ENCODE results near the gene CTBP2. TPM values are rescaled to one million over a fixed set of nuclear protein-coding genes. Genes with fewer than 3 reads are reported as not detected.
"Not testable (repeated sequence)": the region's sequence is repeated elsewhere in the genome, so short reads cannot be mapped to it uniquely, and the experiment has no call there.

The CTBP2 gene
- total RNA-seq, 1 experiment from 2014 or later = 67.8 TPM

DNA sequence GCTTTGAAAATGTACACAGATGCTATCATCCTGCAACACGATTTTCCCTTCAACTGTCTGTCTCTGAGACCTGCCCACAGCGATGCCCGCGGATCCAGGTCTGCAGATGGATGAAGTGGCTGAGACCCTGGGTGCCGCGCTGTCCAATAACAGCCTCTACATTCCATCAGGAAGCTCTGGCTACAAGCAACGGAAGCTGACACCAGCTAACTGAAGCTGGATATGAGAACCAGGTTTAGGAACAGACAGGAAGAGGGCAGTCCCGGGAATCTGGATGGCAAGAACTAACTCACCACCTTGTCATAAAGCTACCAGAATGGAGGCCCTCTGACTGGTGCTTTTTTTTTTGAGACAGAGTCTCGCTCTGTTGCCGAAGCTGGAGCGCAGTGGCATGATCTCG, 32.3 kb upstream of the CTBP2 start:
- H3K9me3 ChIP-seq (replicated peaks) = no peaks in the 10 kb centered on the region
- no peaks in the 10 kb centered on the region for H3K27me3 ChIP-seq
- H3K4me1 ChIP-seq = no peaks in the 10 kb centered on the region
- no peak overlapping the region for H3K4me3 ChIP-seq
- no peak for DNase-seq
- no peaks in the 10 kb centered on the region for H3K36me3 ChIP-seq
- no peak overlapping the region for H3K27ac ChIP-seq

DNA sequence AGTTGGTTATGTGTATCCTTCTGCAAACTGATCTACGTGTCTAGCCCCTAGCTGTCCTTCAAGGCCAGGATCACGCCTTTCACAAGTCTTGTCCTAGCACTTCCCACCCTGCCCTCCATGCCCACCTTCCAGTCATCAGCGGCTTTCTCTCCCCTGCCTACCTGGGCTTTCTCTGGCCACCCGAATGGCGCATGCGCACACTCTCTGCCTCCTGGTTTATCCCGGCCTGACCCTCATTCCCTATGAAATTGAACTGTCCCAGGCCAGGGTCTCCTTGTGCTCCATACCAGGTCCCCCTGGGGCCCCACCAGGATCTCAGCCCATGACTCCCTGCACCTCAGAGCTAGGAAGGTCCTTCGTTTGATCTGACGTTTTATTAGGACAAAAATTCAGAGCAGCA, 31.6 kb upstream of the CTBP2 start:
- Histone ChIP-seq H3K9me3 (replicated peaks) (no peaks in the 10 kb centered on the region), H3K36me3 (no peaks in the 10 kb centered on the region), H3K4me3 (no peak overlapping the region), H3K27ac (no peak overlapping the region), H3K27me3 (no peaks in the 10 kb centered on the region), H3K4me1 (no peaks in the 10 kb centered on the region)
- DNase-seq = no peak

DNA sequence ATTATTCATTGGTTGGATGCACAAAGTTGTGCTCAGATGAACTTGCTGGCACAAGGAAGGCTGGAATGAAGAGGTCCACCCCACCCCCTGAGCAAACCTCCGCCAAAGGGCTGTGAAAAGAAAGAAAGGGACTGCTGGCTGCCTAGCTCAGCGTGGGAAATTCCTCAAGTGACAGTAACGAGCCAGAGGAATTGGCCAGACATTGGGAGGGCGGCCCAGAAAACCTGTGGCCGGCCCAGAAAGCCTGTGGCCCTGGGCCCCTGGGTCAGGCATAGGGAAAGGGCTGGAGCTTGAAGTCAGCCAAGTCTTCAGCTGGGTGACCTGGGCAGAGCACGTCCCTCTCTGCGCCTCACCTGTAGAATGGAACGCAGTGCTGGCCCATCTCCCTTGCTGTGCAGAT, 30.6 kb upstream of the CTBP2 start:
- DNase-seq = no peak
- Histone ChIP-seq H3K27ac (no peak overlapping the region), H3K27me3 (no peaks in the 10 kb centered on the region), H3K4me3 (no peak overlapping the region), H3K36me3 (no peaks in the 10 kb centered on the region), H3K9me3 (replicated peaks) (no peaks in the 10 kb centered on the region), H3K4me1 (no peaks in the 10 kb centered on the region)

DNA sequence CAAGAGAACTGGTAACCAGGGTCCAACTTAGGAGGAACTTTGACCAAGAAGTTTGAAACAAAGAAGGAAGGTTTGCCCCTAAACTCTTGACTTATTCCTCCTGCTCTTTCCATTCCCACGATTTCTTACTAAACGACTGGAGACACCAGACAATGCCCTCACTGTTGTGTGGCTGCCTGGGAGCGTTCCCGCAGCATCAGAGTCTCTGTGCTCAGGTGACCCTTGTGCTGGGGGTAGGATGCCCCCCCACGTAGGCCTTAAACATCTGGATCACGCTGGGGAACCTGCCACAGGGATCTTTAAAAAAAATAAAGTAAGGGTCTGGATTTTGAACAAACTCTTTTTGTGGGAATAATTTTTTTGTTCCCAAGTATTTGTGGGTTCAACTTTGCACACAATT, 30.1 kb upstream of the CTBP2 start:
- Histone ChIP-seq H3K27me3 (no peaks in the 10 kb centered on the region), H3K27ac (no peak overlapping the region), H3K4me3 (no peak overlapping the region), H3K4me1 (no peaks in the 10 kb centered on the region), H3K36me3 (no peaks in the 10 kb centered on the region), H3K9me3 (replicated peaks) (no peaks in the 10 kb centered on the region)
- no peak for DNase-seq

DNA sequence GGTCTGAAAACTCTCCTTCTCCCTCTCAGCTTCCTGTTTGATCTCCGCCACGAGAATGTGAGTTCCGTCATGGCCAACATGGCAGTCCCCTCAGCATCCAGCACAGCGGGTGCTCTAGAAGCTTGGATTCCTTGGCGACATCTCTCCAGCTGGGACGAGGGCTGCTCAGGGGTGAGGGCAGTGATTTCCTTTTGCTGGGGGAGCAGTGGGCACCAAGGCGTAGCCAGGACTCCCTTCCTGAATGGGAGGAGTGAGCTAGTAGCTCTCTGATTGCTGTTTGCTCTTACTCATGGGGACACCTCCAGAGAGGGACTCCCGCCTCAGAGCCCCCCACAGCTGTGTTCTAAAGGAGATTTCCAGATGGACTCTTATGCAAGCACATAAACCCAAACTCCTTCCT, 28.8 kb upstream of the CTBP2 start:
- no peaks in the 10 kb centered on the region for H3K36me3 ChIP-seq
- no peak overlapping the region for H3K27ac ChIP-seq
- no peaks in the 10 kb centered on the region for H3K4me1 ChIP-seq
- H3K4me3 ChIP-seq = no peak overlapping the region
- H3K9me3 ChIP-seq (replicated peaks) = no peaks in the 10 kb centered on the region
- no peak for DNase-seq
- H3K27me3 ChIP-seq = no peaks in the 10 kb centered on the region

DNA sequence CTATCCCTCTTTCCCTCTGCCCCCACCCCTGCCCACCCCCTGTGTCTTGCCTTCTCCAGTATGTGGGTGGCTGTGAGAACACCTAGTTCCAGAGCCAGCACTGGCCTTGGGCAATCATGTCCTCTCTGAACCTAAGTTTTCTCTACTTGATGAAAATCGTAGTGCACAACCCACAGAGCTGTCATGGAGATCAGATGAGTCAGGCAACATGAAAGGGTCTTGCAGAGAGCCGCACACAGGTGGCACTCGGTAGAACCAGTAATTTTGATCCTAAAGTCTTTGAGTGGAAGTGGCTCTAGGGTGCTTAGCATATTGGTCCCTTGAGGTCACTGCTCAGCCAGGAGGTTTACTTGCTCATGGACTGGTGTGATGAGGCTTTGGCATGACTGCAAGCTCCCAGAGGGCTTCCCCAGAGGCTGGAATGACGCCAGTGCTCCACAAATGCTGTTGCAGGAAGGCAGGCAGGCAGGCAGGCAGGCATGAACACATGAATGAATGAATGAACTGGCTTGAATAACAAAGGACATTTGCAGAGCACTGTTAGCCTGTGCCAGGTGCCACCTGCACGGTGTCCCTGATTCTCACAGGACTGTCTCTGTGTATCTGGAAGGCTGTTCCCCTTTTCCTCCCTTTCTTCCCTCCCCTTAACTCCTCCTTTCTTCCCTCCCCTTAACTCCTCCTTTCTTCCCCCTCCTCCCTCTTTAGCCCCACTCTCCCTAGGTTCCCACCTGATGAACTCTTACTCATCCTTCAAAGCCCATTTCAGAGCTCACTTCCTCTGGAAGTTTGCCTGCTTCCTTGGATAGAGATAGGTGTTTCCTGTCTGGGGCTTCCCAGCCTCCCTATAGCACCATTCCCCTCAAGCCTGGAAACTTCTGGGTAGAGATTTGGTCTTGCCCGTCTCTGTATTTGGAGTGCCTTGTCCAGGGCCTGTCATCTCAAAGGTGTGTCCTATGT, 27.2 kb upstream of the CTBP2 start:
- H3K27me3 ChIP-seq = no peaks in the 10 kb centered on the region
- no peak overlapping the region for H3K27ac ChIP-seq
- H3K4me1 ChIP-seq = no peaks in the 10 kb centered on the region
- no peaks in the 10 kb centered on the region for H3K36me3 ChIP-seq
- H3K4me3 ChIP-seq = no peak overlapping the region
- H3K9me3 ChIP-seq (replicated peaks) = no peaks in the 10 kb centered on the region
- no peak for DNase-seq

DNA sequence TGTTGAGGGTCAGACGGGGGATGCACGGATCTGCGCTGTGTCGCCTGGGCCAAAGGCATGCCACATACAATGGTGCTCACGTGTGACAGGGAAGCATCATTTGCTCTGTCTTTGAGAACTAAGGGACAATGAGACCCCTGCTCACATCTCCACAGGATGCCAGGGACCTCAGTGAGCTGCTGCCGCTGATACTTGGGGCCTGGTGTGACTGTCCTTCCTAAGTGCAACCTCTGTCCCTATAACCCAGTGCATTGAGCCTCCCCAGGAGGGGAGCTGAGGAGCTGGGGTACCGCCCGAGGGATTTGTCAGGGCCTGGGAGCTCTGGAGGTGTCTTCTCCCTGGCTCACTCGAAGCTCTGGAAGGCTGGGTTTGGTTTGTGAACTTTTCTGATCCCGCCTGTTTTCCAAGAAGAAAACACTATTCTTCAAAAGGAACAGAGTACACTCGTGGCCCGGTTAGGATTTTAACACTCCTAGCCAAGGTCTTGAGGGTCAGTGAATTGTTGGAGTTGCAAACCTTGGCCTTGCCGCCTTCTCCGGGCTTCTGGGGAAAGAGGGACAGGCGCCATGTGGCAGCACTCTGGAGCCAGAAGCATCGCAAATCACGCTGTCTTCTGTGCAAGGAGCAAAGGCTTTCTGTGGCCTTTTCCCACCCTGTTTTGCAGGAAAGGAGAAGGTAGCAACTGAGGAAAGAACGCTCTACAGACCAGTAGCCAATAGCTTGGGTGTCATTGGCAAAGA, 26.2 kb upstream of the CTBP2 start:
- DNase-seq = no peak
- no peaks in the 10 kb centered on the region for H3K27me3 ChIP-seq

DNA sequence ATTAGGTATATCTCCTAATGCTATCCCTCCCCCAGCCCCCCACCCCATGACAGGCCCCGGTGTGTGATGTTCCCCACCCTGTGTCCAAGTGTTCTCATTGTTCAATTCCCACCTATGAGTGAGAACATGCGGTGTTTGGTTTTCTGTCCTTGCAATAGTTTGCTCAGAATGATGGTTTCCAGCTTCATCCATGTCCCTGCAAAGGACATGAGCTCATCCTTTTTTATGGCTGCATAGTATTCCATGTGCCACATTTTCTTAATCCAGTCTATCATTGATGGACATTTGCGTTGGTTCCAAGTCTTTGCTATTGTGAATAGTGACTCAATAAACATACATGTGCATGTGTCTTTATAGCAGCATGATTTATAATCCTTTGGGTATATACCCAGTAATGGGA, 18.7 kb upstream of the CTBP2 start:
- H3K27me3 ChIP-seq; H3K4me3 ChIP-seq; H3K4me1 ChIP-seq; H3K9me3 ChIP-seq (replicated peaks); H3K36me3 ChIP-seq; DNase-seq; H3K27ac ChIP-seq: not testable (repeated sequence)

More for the DNA sequence above, 26.2 kb upstream of the CTBP2 start:
- no peaks in the 10 kb centered on the region for H3K9me3 ChIP-seq (replicated peaks)
- no peaks in the 10 kb centered on the region for H3K4me1 ChIP-seq
- H3K27ac ChIP-seq = no peak overlapping the region
- H3K36me3 ChIP-seq = no peaks in the 10 kb centered on the region
- no peak overlapping the region for H3K4me3 ChIP-seq

DNA sequence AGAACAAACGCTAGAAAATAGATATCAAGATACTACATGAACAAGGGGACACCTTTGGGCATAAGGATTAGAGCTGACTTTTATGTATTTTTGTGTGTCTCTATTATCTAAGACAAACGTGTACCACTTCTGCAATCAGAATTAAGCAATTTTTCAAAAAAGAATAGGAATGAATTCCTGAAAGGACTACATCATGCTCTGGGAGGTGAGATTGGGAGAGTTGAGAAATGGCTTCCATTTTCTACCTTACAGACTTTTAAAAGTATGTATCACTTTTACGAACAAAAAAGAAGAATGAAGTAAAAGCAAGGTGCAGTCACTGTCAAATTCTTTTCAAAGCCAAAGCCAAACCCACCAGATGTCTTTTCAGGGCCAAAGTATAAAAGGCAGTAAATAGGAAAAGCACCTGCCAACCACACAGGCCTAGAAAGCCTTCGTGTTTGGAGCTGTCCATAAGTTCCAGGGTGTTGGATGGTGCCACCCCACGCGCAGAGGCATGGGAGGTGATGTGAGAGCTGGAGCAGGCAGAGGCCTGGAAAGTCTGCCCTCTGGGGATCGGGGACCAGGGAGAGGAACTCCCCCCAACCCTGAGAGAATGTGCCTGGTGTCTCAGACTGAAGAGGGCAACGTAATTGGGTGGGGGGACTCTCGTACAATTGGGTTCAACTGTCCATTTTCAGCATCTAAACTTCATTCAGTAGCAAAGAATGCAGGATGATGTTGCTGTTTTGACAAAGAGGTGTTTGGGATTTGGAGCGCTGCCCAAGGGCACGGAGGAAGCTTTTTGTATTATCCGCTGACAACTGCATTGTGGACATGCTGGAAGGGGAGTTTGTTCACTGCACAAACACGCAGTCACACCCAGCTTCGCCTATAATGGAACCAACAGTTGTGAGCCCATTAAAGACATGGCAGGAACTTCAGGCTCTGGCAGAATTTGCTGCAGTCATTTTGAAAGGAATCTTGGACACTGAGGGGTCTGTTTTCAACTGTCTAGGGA, 17.6 kb upstream of the CTBP2 start:
- Histone ChIP-seq H3K27ac (no peak overlapping the region), H3K4me1 (no peaks in the 10 kb centered on the region), H3K36me3 (no peaks in the 10 kb centered on the region), H3K27me3 (no peaks in the 10 kb centered on the region), H3K4me3 (no peak overlapping the region), H3K9me3 (replicated peaks) (no peaks in the 10 kb centered on the region)
- no peak for DNase-seq

DNA sequence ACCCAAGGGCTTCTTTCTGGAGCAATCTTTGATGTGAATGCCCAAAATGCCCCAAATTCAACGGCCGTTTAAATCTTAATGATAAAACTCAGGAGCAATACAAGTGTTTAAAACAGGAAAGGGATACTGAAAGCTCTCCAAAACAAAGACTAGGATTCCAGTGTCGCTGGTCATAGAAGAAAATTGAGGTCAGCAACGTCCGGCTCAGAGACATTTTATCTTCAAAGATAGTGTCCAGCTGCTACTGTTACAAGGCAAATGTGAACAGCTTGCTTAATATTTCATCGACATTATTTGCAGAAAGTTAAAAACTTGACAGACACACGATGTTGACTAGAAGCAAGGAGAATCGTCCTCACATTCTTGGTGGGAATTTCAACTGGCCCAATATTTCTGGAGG, 15.4 kb upstream of the CTBP2 start:
- no peak for DNase-seq
- Histone ChIP-seq H3K27me3 (no peaks in the 10 kb centered on the region), H3K36me3 (no peaks in the 10 kb centered on the region), H3K4me1 (no peaks in the 10 kb centered on the region), H3K27ac (no peak overlapping the region), H3K4me3 (no peak overlapping the region), H3K9me3 (replicated peaks) (no peaks in the 10 kb centered on the region)

DNA sequence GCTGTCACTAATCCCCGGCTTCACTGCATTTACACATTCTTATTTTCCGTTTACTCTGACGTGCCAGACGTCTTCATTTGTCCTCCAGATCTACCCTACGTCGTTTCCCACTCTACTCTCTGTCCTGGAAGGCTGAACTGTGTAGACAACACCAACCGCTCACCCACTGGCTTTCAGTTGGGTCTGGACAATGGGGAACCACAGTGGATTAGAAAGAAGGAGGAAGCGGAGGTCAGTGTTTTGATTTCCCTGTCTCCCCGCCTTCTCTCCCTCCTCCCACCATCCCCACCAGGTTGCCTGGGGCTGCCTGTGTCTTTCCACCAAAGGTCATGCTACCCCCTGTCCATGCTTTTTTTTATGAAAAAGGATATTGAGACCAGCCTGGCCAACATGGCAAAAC, 14.0 kb upstream of the CTBP2 start:
- no peaks in the 10 kb centered on the region for H3K9me3 ChIP-seq (replicated peaks)
- no peaks in the 10 kb centered on the region for H3K27me3 ChIP-seq
- H3K4me1 ChIP-seq = no peaks in the 10 kb centered on the region
- no peak overlapping the region for H3K4me3 ChIP-seq
- H3K36me3 ChIP-seq = no peaks in the 10 kb centered on the region
- DNase-seq = no peak
- H3K27ac ChIP-seq = no peak overlapping the region

DNA sequence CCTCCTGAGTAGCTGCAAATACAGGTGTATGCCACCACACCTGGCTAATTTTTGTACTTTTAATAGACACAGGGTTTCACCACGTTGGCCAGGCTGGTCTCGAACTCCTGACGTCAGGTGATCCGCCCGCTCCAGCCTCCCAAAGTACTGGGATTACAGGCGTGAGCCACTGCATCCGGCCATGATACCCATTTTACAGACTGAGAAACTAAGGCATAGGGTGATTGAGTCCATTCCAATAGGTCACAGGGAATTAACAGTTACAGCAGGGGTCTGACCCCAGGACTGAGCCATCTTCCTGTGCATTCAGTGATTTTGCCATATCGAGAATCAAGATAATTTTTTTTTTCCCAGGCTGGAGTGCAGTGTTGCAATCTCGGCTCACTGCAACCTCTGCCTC, 12.3 kb upstream of the CTBP2 start:
- H3K27ac ChIP-seq = no peak overlapping the region
- no peaks in the 10 kb centered on the region for H3K27me3 ChIP-seq
- no peaks in the 10 kb centered on the region for H3K4me1 ChIP-seq
- no peaks in the 10 kb centered on the region for H3K36me3 ChIP-seq
- no peak for DNase-seq
- no peaks in the 10 kb centered on the region for H3K9me3 ChIP-seq (replicated peaks)
- no peak overlapping the region for H3K4me3 ChIP-seq

DNA sequence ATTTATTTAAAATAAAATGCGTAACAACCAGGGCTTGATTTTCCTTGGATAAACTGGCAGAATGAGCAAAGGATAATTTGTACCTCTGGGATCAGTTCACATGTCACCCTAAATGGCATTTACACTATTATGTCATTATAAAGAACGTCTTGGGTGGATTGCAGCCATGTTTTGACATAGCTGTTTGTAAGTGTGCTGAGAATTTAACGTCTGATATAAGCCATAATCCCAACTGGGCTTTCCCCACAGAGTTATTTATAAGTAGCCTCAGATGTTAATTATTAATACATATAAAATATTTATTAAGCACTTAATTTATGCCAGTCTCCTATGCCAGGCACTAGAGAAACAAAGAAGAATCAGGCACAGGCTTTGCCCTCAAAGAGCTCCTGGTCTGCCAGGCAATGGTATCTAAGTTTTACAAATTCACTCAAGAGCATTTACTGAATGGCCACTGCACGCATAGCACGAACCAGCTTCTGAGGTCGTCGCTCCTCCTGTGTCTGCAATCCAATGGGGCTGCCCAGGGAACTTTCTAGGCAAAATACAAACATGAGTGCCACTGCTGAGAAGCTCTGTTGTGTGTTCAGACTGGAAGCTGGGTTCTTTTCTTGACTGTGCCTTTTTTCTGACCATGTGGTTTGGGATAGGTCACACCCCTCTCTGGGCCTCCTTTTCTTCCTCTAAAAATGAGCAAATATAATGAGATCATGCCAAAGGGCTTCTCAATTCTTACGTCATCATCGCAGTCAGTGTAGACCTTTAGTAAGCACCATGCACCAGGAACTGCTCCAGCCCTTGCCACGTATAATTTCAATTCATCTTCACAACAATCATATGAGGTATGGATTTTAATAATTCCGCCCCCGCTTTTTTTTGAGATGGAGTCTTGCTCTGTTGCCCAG, 11.3 kb upstream of the CTBP2 start:
- Histone ChIP-seq H3K27me3 (no peaks in the 10 kb centered on the region), H3K9me3 (replicated peaks) (no peaks in the 10 kb centered on the region), H3K27ac (no peak overlapping the region), H3K4me1 (no peaks in the 10 kb centered on the region), H3K4me3 (no peak overlapping the region), H3K36me3 (no peaks in the 10 kb centered on the region)
- no peak for DNase-seq

DNA sequence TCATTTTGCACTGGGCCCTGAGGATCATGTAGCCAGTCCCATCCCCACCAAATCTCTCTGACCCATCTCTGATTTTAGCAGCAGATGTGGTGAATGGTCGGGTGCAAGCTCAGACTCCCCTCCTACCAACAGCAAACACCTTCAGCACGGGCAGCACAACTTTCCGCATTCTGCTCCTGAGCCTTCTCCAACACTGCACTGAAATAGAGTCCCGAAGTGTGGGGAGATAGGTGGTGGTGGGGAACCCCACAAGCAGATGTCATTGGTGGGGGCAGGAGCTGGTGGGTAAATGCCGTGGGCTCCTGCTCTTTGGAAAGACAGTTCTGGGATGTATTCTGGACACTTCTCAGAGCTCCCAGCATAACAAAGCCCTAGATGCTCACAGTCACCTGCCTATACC, 9.6 kb upstream of the CTBP2 start:
- H3K4me1 ChIP-seq = no peaks in the 10 kb centered on the region
- no peak for DNase-seq
- no peaks in the 10 kb centered on the region for H3K27me3 ChIP-seq
- no peak overlapping the region for H3K27ac ChIP-seq
- H3K9me3 ChIP-seq (replicated peaks) = no peaks in the 10 kb centered on the region
- H3K4me3 ChIP-seq = no peak overlapping the region
- H3K36me3 ChIP-seq = no peaks in the 10 kb centered on the region

Data from SJCRH30 (cell line).